Tibial nerve (tissue), 3 donors: ENCODE measurements around the gene CCDC47.

Experiments used
- CTCF ChIP-seq, 5 experiments: fragments of 200-600 bp in 3 of 5; fragments of 450-650 bp in 2 of 5; sonication (generic) in 3 of 5; IDR thresholded peaks; one replicate each; pipeline ENCODE4 v1.5.1; 2016 to 2019; ENCODE audit warnings: antibody characterized with exemption in 5 of 5, mild to moderate bottlenecking in 3 of 5, moderate library complexity in 2 of 5
- POLR2A ChIP-seq, 2 donors: fragments of 450-650 bp; IDR thresholded peaks; one replicate each; pipeline ENCODE4 v1.6.1; 2017; ENCODE audit warnings: antibody characterized with exemption in 2 of 2, mild to moderate bottlenecking in 2 of 2, moderate library complexity in 2 of 2

GRCh38 chr17:63816669-63817068 lies 43.3 kb upstream of the CCDC47 start:
- TF ChIP-seq CTCF (IDR thresholded peaks at IDR 0.05) (no peak), POLR2A (IDR thresholded peaks at IDR 0.05) (no peak)
